Measurements from ENCODE around the gene COL9A2. TPM values are rescaled to one million over a fixed set of nuclear protein-coding genes. Genes with fewer than 3 reads are reported as not detected.

Gene COL9A2
- total RNA-seq, 1 donor from 2014 or later, result 48.1 TPM

- Mint-ChIP-seq H3K4me3 (ENCODE audit: low read depth) (no peak overlapping the region), H3K4me1 (ENCODE audit: low read depth) (no peaks in the 10 kb centered on the region), H3K9me3 (ENCODE audit: low read depth) (no peaks in the 10 kb centered on the region), H3K27me3 (no peaks in the 10 kb centered on the region), H3K36me3 (ENCODE audit: insufficient read depth) (no peaks in the 10 kb centered on the region), H3K27ac (no peak overlapping the region)
- no peak for TF ChIP-seq CTCF (IDR thresholded peaks at IDR 0.05; ENCODE audit: unreplicated experiment)
- no peak for DNase-seq (ENCODE audit: low spot score, unreplicated experiment)
These were observed 17.5 kb downstream of the COL9A2 start for GRCh38 chr1:40299366-40300248.

GRCh38 chr1:40291293-40291692 is 25.8 kb downstream of the COL9A2 start:
- DNase-seq (ENCODE audit: low spot score, unreplicated experiment), result no peak
- no peak overlapping the region for H3K27ac Mint-ChIP-seq
- no peaks in the 10 kb centered on the region for H3K9me3 Mint-ChIP-seq (ENCODE audit: low read depth)
- no peak for TF ChIP-seq CTCF (IDR thresholded peaks at IDR 0.05; ENCODE audit: unreplicated experiment)
- H3K36me3 Mint-ChIP-seq (ENCODE audit: insufficient read depth), result peaks cover 18% of the 10 kb centered on the region
- no peak overlapping the region for H3K4me3 Mint-ChIP-seq (ENCODE audit: low read depth)
- no peaks in the 10 kb centered on the region for H3K4me1 Mint-ChIP-seq (ENCODE audit: low read depth)
- H3K27me3 Mint-ChIP-seq, result no peaks in the 10 kb centered on the region

- no peak for DNase-seq (ENCODE audit: low spot score, unreplicated experiment)
- Mint-ChIP-seq H3K4me3 (ENCODE audit: low read depth) (no peak overlapping the region), H3K36me3 (ENCODE audit: insufficient read depth) (peaks cover 3% of the 10 kb centered on the region), H3K9me3 (ENCODE audit: low read depth) (no peaks in the 10 kb centered on the region), H3K27ac (no peak overlapping the region), H3K4me1 (ENCODE audit: low read depth) (no peaks in the 10 kb centered on the region), H3K27me3 (no peaks in the 10 kb centered on the region)
- no peak for TF ChIP-seq CTCF (IDR thresholded peaks at IDR 0.05; ENCODE audit: unreplicated experiment)
These were observed 35.2 kb downstream of the COL9A2 start for GRCh38 chr1:40281853-40282252.

- H3K9me3 Mint-ChIP-seq (ENCODE audit: low read depth), result no peaks in the 10 kb centered on the region
- no peak overlapping the region for H3K27ac Mint-ChIP-seq
- H3K4me1 Mint-ChIP-seq (ENCODE audit: low read depth), result no peaks in the 10 kb centered on the region
- peaks cover 9% of the 10 kb centered on the region for H3K36me3 Mint-ChIP-seq (ENCODE audit: insufficient read depth)
- no peak for DNase-seq (ENCODE audit: low spot score, unreplicated experiment)
- no peak overlapping the region for H3K4me3 Mint-ChIP-seq (ENCODE audit: low read depth)
- H3K27me3 Mint-ChIP-seq, result no peaks in the 10 kb centered on the region
- no peak for TF ChIP-seq CTCF (IDR thresholded peaks at IDR 0.05; ENCODE audit: unreplicated experiment)
These were observed 41.0 kb downstream of the COL9A2 start for GRCh38 chr1:40276122-40276521.

- TF ChIP-seq CTCF (IDR thresholded peaks at IDR 0.05; ENCODE audit: unreplicated experiment), result no peak
- H3K4me1 Mint-ChIP-seq (ENCODE audit: low read depth), result no peaks in the 10 kb centered on the region
- no peaks in the 10 kb centered on the region for H3K27me3 Mint-ChIP-seq
- H3K4me3 Mint-ChIP-seq (ENCODE audit: low read depth), result no peak overlapping the region
- H3K9me3 Mint-ChIP-seq (ENCODE audit: low read depth), result no peaks in the 10 kb centered on the region
- no peak overlapping the region for H3K27ac Mint-ChIP-seq
- no peak for DNase-seq (ENCODE audit: low spot score, unreplicated experiment)
- peaks cover 18% of the 10 kb centered on the region for H3K36me3 Mint-ChIP-seq (ENCODE audit: insufficient read depth)
These were observed 42.8 kb downstream of the COL9A2 start for GRCh38 chr1:40274331-40274730.

All from progenitor cell of endocrine pancreas (in vitro differentiated cells).